ENCODE results near the gene BRPF1. TPM values are rescaled to one million over a fixed set of nuclear protein-coding genes. Genes with fewer than 3 reads are reported as not detected.
A peak's percentile ranks its signal among the peaks of the same experiment; 100 is the strongest.

Gene BRPF1
- total RNA-seq, 1 donor from 2014 or later = 30.6 TPM

DNA sequence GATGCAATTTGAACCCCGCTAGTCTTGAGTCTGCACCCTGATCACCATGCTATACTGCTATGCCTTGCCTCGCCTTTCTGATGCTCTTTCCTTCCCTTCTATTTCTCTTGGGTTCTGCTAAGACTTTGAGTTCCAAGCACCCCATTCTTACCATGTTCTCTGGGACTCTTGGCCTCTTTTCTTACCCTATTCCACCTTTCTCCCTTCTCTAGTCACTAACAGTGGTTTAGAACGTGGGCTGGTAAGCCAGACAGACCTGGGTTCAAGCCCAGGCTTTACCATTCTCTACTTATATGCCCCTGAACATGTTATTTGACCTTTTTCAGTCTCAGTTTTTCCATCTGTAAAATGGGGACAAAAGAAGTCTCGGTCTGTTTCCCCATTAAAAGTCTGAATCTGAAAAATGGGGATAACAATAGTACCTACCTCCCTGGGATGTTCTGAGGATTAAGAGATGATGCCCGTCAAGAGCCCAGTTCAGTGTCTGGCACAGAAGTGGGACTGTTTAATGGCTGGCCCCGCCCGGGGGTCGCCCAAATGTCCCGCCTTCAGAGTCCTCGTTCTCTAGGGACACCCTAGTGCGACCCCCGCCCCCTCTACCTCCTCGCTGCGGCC is 60.4 kb downstream of the BRPF1 start:
- peak overlapping the region; percentile 97 for H3K4me3 Mint-ChIP-seq (ENCODE audit: unreplicated experiment)
- no peak for DNase-seq
- H3K4me1 Mint-ChIP-seq (ENCODE audit: low read depth, unreplicated experiment) = peaks cover 6% of the 10 kb centered on the region
- peak overlapping the region; percentile 56 for H3K27ac Mint-ChIP-seq (ENCODE audit: unreplicated experiment)
- TF ChIP-seq, protein P1, sequence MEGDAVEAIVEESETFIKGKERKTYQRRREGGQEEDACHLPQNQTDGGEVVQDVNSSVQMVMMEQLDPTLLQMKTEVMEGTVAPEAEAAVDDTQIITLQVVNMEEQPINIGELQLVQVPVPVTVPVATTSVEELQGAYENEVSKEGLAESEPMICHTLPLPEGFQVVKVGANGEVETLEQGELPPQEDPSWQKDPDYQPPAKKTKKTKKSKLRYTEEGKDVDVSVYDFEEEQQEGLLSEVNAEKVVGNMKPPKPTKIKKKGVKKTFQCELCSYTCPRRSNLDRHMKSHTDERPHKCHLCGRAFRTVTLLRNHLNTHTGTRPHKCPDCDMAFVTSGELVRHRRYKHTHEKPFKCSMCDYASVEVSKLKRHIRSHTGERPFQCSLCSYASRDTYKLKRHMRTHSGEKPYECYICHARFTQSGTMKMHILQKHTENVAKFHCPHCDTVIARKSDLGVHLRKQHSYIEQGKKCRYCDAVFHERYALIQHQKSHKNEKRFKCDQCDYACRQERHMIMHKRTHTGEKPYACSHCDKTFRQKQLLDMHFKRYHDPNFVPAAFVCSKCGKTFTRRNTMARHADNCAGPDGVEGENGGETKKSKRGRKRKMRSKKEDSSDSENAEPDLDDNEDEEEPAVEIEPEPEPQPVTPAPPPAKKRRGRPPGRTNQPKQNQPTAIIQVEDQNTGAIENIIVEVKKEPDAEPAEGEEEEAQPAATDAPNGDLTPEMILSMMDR (IDR thresholded peaks at IDR 0.05; ENCODE audit: partially characterized antibody, unreplicated experiment) = no peak
- peaks cover 11% of the 10 kb centered on the region for H3K9me3 Mint-ChIP-seq (ENCODE audit: unreplicated experiment)
- H3K27me3 Mint-ChIP-seq (ENCODE audit: unreplicated experiment) = peaks cover 11% of the 10 kb centered on the region
- peaks cover 8% of the 10 kb centered on the region for H3K36me3 Mint-ChIP-seq (ENCODE audit: unreplicated experiment)

DNA sequence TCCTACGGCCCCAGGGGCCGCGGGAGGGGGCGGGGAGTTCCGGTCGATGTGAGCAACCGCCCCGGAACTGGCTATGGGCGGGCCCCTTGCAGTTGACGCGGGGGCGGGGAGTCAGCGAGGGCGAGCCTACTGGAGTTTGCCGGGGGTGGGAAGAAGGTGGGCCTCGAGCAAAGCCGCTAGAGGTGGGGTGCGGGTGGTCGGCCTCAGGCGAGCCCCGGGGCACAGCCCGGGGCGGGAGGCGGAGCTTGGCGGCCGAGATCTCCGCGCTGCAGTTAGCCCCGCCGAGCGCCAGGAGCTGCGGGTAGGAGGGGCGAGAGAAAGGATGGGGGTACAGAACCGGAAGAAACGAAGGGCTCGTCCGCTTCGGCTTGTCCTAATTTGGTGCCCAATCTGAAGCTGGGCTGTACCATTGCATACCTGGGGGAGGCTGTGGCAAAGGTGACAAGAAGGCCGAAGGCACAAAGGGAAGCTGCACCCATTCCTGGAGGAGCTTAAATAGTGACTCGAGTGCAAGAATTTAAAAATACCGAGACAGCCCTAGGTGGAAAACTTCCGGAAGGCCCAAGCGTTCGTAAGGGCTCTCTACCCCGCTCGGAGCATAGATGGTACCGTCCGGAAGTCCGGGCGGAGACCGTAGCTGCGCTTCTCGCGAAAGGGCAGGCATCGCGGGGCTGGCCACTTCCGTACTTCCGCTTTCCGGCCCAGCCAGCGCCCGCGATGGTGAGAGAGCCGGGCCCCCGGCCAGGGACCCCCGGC is 61.0 kb downstream of the BRPF1 start, which contains the start of the genes ARPC4 and TADA3:
TSS of gene ARPC4 (plus strand) at position 678 of the 756 bp plus-strand sequence. CDS start at position 718, 40 bp downstream.
TSS of gene TADA3 (minus strand) at position 69 of the 756 bp plus-strand sequence. CDS start 1,007 bp downstream, outside the sequence.
- Mint-ChIP-seq H3K27ac (ENCODE audit: unreplicated experiment) (peak within 1 kb of the TSS; percentile 100), H3K4me1 (ENCODE audit: low read depth, unreplicated experiment) (peaks cover 6% of the 10 kb centered on the region), H3K4me3 (ENCODE audit: unreplicated experiment) (peak within 1 kb of the TSS; percentile 97), H3K9me3 (ENCODE audit: unreplicated experiment) (peaks cover 12% of the 10 kb centered on the region), H3K27me3 (ENCODE audit: unreplicated experiment) (peaks cover 11% of the 10 kb centered on the region), H3K36me3 (ENCODE audit: unreplicated experiment) (peaks cover 8% of the 10 kb centered on the region)
- TF ChIP-seq, protein P1 (IDR thresholded peaks at IDR 0.05; ENCODE audit: partially characterized antibody, unreplicated experiment) = no peak
- DNase-seq = peak; percentile 91

DNA sequence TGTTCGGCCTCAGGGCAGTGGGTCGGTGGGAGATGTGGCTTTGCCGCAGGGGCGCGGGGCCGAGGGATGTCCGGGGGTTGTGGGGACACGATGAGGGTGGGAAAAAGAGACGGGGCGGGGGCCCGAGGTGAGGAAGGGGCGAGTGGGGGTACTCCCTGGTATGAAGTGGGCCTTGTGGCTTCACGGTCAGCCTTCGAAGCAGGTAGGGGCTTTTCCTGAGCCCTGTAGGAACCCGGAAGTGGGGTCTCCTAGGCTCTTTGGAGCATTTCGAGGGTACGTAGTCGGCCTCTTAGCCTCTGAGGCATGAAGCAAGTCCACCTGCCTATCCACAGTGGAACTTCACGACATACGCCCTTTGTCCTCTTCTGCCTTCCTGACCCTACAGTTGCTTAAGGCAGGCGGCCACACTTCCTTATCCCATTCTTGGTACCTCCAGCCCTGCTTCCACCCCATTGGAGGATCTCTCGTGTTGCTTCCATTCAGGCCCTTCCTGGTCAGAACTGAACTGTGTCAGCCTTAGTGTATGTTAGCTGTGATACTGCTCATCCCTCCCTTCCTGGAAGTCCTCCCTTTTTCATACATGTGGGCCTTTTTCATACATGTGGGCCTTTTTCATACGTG is 61.7 kb downstream of the BRPF1 start:
- peak overlapping the region; percentile 97 for H3K4me3 Mint-ChIP-seq (ENCODE audit: unreplicated experiment)

DNA sequence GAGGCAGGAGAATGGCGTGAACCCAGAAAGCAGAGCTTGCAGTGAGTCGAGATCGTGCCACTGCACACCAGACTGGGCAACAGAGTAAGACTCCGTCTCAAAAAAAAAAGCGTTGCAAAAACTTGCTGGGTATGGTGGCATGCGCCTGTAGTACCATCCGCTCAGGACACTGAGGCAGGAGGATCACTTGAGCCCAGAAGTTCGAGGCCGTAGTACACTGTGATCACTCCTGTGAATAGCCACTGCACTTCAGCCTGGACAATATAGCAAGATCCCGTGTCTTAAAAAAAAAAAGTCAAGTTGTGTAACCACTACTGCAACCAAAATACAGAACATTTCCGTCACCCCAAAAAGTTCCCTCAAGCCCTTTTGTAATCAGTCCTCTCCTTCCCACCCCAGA is 62.9 kb downstream of the BRPF1 start:
- TF ChIP-seq, protein P1 (IDR thresholded peaks at IDR 0.05; ENCODE audit: partially characterized antibody, unreplicated experiment) = no peak
- Mint-ChIP-seq H3K27me3 (ENCODE audit: unreplicated experiment) (peaks cover 11% of the 10 kb centered on the region), H3K4me1 (ENCODE audit: low read depth, unreplicated experiment) (peaks cover 6% of the 10 kb centered on the region), H3K36me3 (ENCODE audit: unreplicated experiment) (peaks cover 8% of the 10 kb centered on the region), H3K9me3 (ENCODE audit: unreplicated experiment) (peaks cover 14% of the 10 kb centered on the region), H3K27ac (ENCODE audit: unreplicated experiment) (peak overlapping the region; percentile 77), H3K4me3 (ENCODE audit: unreplicated experiment) (peak overlapping the region; percentile 89)
- no peak for DNase-seq

More for the DNA sequence above, 61.7 kb downstream of the BRPF1 start:
- Mint-ChIP-seq H3K9me3 (ENCODE audit: unreplicated experiment) (peaks cover 12% of the 10 kb centered on the region), H3K27me3 (ENCODE audit: unreplicated experiment) (peaks cover 11% of the 10 kb centered on the region), H3K27ac (ENCODE audit: unreplicated experiment) (peak overlapping the region; percentile 100), H3K4me1 (ENCODE audit: low read depth, unreplicated experiment) (peaks cover 6% of the 10 kb centered on the region), H3K36me3 (ENCODE audit: unreplicated experiment) (peaks cover 8% of the 10 kb centered on the region)
- DNase-seq = no peak
- TF ChIP-seq, protein P1 (IDR thresholded peaks at IDR 0.05; ENCODE audit: partially characterized antibody, unreplicated experiment) = no peak

Measured in glutamatergic neuron (in vitro differentiated cells).